OCI-LY7 (cell line): ENCODE results near the gene IGF2. TPM values are rescaled to one million over a fixed set of nuclear protein-coding genes. Genes with fewer than 3 reads are reported as not detected.

Source experiments
- BruUV-seq: library from RNA; stranded (reverse); fragments of 400-500 nt; replicated peaks from 2 replicates; lab custom pipeline; 2021; lab: Mats Ljungman, UMichigan
- CTCF ChIA-PET: fragments of 300-600 bp; sonication (Branson Sonifier 250); formaldehyde crosslinking; loops from one replicate; lab custom pipeline; 2022; ENCODE audit warnings: antibody characterized with exemption; ENCODE audit not compliant: unreplicated experiment; lab: Charles Lee
- POLR2A ChIA-PET: fragments of 300-600 bp; sonication (Branson Sonifier 250); formaldehyde crosslinking; loops from one replicate; lab custom pipeline; 2022; ENCODE audit warnings: antibody characterized with exemption; lab: Charles Lee
- DNase-seq: peaks from one replicate; pipeline ENCODE4 v3.0.0-alpha.2; 2015; ENCODE audit warnings: low spot score
- H2AFZ ChIP-seq: fragments of 200-600 bp; sonication (generic), shearing (Covaris generic); 2 replicates; pipeline ENCODE4 v1.6.1; 2014; ENCODE audit warnings: mild to moderate bottlenecking, antibody characterized with exemption, low read length, moderate library complexity
- H3K27ac ChIP-seq: fragments of 200-600 bp; sonication (generic); 2 replicates; pipeline ENCODE4 v1.5.1; 2014; ENCODE audit warnings: mixed run types, low read depth, mild to moderate bottlenecking, moderate library complexity, low read length, inconsistent platforms; ENCODE audit not compliant: poor library complexity, severe bottlenecking
- H3K36me3 ChIP-seq: fragments of 200-600 bp; sonication (generic); 2 replicates; pipeline ENCODE4 v1.6.1; 2014; ENCODE audit warnings: mild to moderate bottlenecking, antibody characterized with exemption, low read length, moderate library complexity, mixed read lengths; ENCODE audit not compliant: insufficient read depth
- H3K4me1 ChIP-seq: fragments of 200-600 bp; sonication (generic); 2 replicates; pipeline ENCODE4 v1.5.1; 2014; ENCODE audit warnings: mild to moderate bottlenecking, low read length; ENCODE audit not compliant: insufficient read depth, poor library complexity, severe bottlenecking
- H3K4me2 ChIP-seq: fragments of 200-600 bp; sonication (generic); 2 replicates; pipeline ENCODE4 v1.6.1; 2014; ENCODE audit warnings: mild to moderate bottlenecking, low read length
- H3K4me3 ChIP-seq: fragments of 200-600 bp; sonication (generic); 2 replicates; pipeline ENCODE4 v1.5.1; 2014; ENCODE audit warnings: mild to moderate bottlenecking, low read depth, low read length; ENCODE audit not compliant: poor library complexity, severe bottlenecking
- H3K79me2 ChIP-seq: fragments of 200-600 bp; sonication (generic); 2 replicates; pipeline ENCODE4 v1.6.1; 2016; ENCODE audit warnings: low read depth, mild to moderate bottlenecking, low read length, moderate library complexity, mixed read lengths; ENCODE audit not compliant: insufficient read depth
- H3K9me2 ChIP-seq: fragments of 200-600 bp; sonication (generic); 2 replicates; pipeline ENCODE4 v1.6.1; 2016; ENCODE audit warnings: mild to moderate bottlenecking, low read length, mixed read lengths; ENCODE audit not compliant: insufficient read depth
- H3K9me3 ChIP-seq: fragments of 200-600 bp; sonication (generic); 2 replicates; pipeline ENCODE4 v1.6.1; 2014; ENCODE audit warnings: mild to moderate bottlenecking, mixed run types, low read length, mixed read lengths
- H4K20me1 ChIP-seq: fragments of 200-600 bp; sonication (generic); 2 replicates; pipeline ENCODE4 v1.6.1; 2014; ENCODE audit warnings: mild to moderate bottlenecking, antibody characterized with exemption, low read length, moderate library complexity, mixed read lengths; ENCODE audit not compliant: insufficient read depth
- CTCF ChIP-seq: fragments of 200-600 bp; sonication (generic); conservative IDR thresholded peaks from 2 replicates; pipeline ENCODE4 v1.5.1; 2014; ENCODE audit warnings: mild to moderate bottlenecking, antibody characterized with exemption, low read length, moderate library complexity, mixed read lengths
- EZH2phosphoT487 ChIP-seq: fragments of 200-600 bp; sonication (generic); IDR thresholded peaks from 2 replicates; pipeline ENCODE4 v1.6.1; 2018; ENCODE audit warnings: low read depth, borderline replicate concordance, mild to moderate bottlenecking, mixed run types, antibody characterized with exemption, low read length, moderate library complexity, mixed read lengths
- intact Hi-C: fragments of 100-400 bp; cut with micrococcal nuclease; formaldehyde crosslinking; loops from one replicate; pipeline ENCODE4 v1.10.0; 2022; ENCODE audit not compliant: unreplicated experiment
- total RNA-seq, 2 experiments: library from RNA; depleted of rRNA in 1 of 2; stranded (reverse); fragments of >200 nt in 1 of 2; shearing (Covaris generic) in 1 of 2; gene quantifications; 2 replicates each; pipeline ENCODE4 v1.2.3, GENCODE V29; 2014 to 2022

IGF2 gene
- total RNA-seq, 2 experiments from 2014 or later: not detected

- Histone ChIP-seq H3K27ac (no peak overlapping the region), H3K4me2 (no peak overlapping the region), H2AFZ (no peak overlapping the region), H3K9me3 (no peaks in the 10 kb centered on the region), H4K20me1 (no peaks in the 10 kb centered on the region), H3K4me3 (no peak overlapping the region), H3K4me1 (no peaks in the 10 kb centered on the region), H3K79me2 (no peaks in the 10 kb centered on the region), H3K9me2 (no peaks in the 10 kb centered on the region), H3K36me3 (no peaks in the 10 kb centered on the region)
- ChIA-PET POLR2A (no interaction called here), CTCF (no interaction called here)
- TF ChIP-seq EZH2phosphoT487: no peak
- TF ChIP-seq CTCF: no peak
- no peak for DNase-seq
- BruUV-seq: no TSS peak
- intact Hi-C loops: no loop called here
Observed at GRCh38 chr11:2118677-2119076, 20.5 kb downstream of the IGF2 start.

- Histone ChIP-seq H3K79me2 (no peaks in the 10 kb centered on the region), H3K9me2 (no peaks in the 10 kb centered on the region), H3K36me3 (no peaks in the 10 kb centered on the region), H4K20me1 (no peaks in the 10 kb centered on the region), H3K4me1 (no peaks in the 10 kb centered on the region), H3K27ac (no peak overlapping the region), H3K4me3 (no peak overlapping the region), H2AFZ (no peak overlapping the region), H3K9me3 (no peaks in the 10 kb centered on the region), H3K4me2 (no peak overlapping the region)
- no peak for DNase-seq
- intact Hi-C loops: no loop called here
- no TSS peak for BruUV-seq
- ChIA-PET CTCF (no interaction called here), POLR2A (no interaction called here)
- TF ChIP-seq CTCF: no peak
- no peak for TF ChIP-seq EZH2phosphoT487
Observed at GRCh38 chr11:2116680-2117079, 22.5 kb downstream of the IGF2 start.

- Histone ChIP-seq H3K27ac (no peak overlapping the region), H3K4me3 (no peak overlapping the region), H3K4me2 (no peak overlapping the region), H3K9me3 (no peaks in the 10 kb centered on the region), H3K4me1 (no peaks in the 10 kb centered on the region), H3K9me2 (no peaks in the 10 kb centered on the region), H2AFZ (no peak overlapping the region), H3K36me3 (no peaks in the 10 kb centered on the region), H4K20me1 (no peaks in the 10 kb centered on the region), H3K79me2 (no peaks in the 10 kb centered on the region)
- no peak for DNase-seq
- intact Hi-C loops: no loop called here
- POLR2A ChIA-PET: no interaction called here
- CTCF ChIA-PET: no interaction called here
- no TSS peak for BruUV-seq
- TF ChIP-seq EZH2phosphoT487 (no peak), CTCF (no peak)
Observed at GRCh38 chr11:2115308-2115707, 23.9 kb downstream of the IGF2 start.
